A549 (cell line): ENCODE data around the gene GLT6D1. TPM values are rescaled to one million over a fixed set of nuclear protein-coding genes. Genes with fewer than 3 reads are reported as not detected.

Experiments used
- ATAC-seq, 2 experiments: fragments of 200-7000 bp in 1 of 2; fragments of >200 bp in 1 of 2; cut with Nextera tagmentation in 1 of 2; cut with Tn5 transposase in 1 of 2; 3 replicates each; pipeline versions ENCODE4 v1.8.0 to v1.9.1; 2018 to 2020; ENCODE audit warnings: mild to moderate bottlenecking in 1 of 2, moderate library complexity in 1 of 2
- CTCF ChIA-PET: fragments of 300-600 bp; sonication (Branson Sonifier 250); formaldehyde crosslinking; extraction: SDS; loops from one replicate; lab custom pipeline; 2021; ENCODE audit warnings: antibody characterized with exemption, inconsistent platforms; lab: Yijun Ruan, JAX
- POLR2A ChIA-PET: fragments of 350-600 bp; formaldehyde crosslinking; extraction: SDS; loops from one replicate; lab custom pipeline; 2021; ENCODE audit warnings: antibody characterized with exemption, inconsistent platforms; lab: Yijun Ruan, JAX
- DNase-seq, 2 experiments: peaks; one replicate each; pipeline versions ENCODE4 v3.0.0 to v3.0.0-alpha.2; 2011 to 2016; ENCODE audit warnings: low read depth in 1 of 2, low spot score in 1 of 2
- FAIRE-seq: peaks from 2 replicates; lab custom pipeline; 2011; peaks lifted over from hg19 to GRCh38; lab: Jason Lieb, UNC
- H3K27ac ChIP-seq, 2 experiments: fragments of >200 bp; sonication (Bioruptor Twin); formaldehyde crosslinking; 3 replicates each; pipeline ENCODE4 v1.5.1; 2016 to 2017
- H3K4me1 ChIP-seq: fragments of >200 bp; sonication (Bioruptor Twin); formaldehyde crosslinking; 3 replicates; pipeline ENCODE4 v1.6.1; 2016
- H3K4me2 ChIP-seq: fragments of >200 bp; sonication (Bioruptor Twin); formaldehyde crosslinking; 3 replicates; pipeline ENCODE4 v1.6.1; 2016
- H3K4me3 ChIP-seq: fragments of >200 bp; sonication (Bioruptor Twin); formaldehyde crosslinking; 3 replicates; pipeline ENCODE4 v1.5.1; 2016
- H3K9me3 ChIP-seq: fragments of >200 bp; sonication (Bioruptor Twin); formaldehyde crosslinking; 3 replicates; pipeline ENCODE4 v1.6.1; 2016
- CHD2 ChIP-seq: fragments of 150-350 bp; IDR thresholded peaks from 2 replicates; pipeline ENCODE4 v1.6.1; 2014; ENCODE audit warnings: low read length; ENCODE audit not compliant: partially characterized antibody
- E2F6 ChIP-seq: IDR thresholded peaks from 2 replicates; pipeline ENCODE4 v1.6.1; 2012; ENCODE audit warnings: low read depth, borderline replicate concordance
- ELK1 ChIP-seq: fragments of 150-350 bp; IDR thresholded peaks from 2 replicates; pipeline ENCODE4 v1.6.1; 2014; ENCODE audit warnings: low read depth, mild to moderate bottlenecking, low read length
- HDAC2 ChIP-seq: fragments of 200-600 bp; sonication (generic); IDR thresholded peaks from 2 replicates; pipeline ENCODE4 v1.6.1; 2016
- HEYL ChIP-seq: fragments of 250-450 bp; sonication (Bioruptor Pico); IDR thresholded peaks from 2 replicates; pipeline ENCODE4 v1.8.0; 2021; ENCODE audit warnings: mild to moderate bottlenecking, moderate library complexity
- HMGXB4 ChIP-seq: fragments of 250-450 bp; sonication (Bioruptor Pico); IDR thresholded peaks from 2 replicates; pipeline ENCODE4 v1.5.0; 2021; ENCODE audit warnings: mild to moderate bottlenecking, moderate library complexity, borderline replicate concordance
- HOXB5 ChIP-seq: fragments of 250-450 bp; sonication (Bioruptor Pico); IDR thresholded peaks from 2 replicates; pipeline ENCODE4 v1.5.0; 2020; ENCODE audit warnings: mild to moderate bottlenecking, moderate library complexity
- JUNB ChIP-seq: fragments of >200 bp; sonication (Bioruptor Twin); formaldehyde crosslinking; IDR thresholded peaks from 2 replicates; pipeline ENCODE4 v1.6.1; 2016
- KDM5A ChIP-seq: fragments of 200-600 bp; sonication (generic); IDR thresholded peaks from 2 replicates; pipeline ENCODE4 v1.6.1; 2016; ENCODE audit warnings: antibody characterized with exemption, mild to moderate bottlenecking
- MAFK ChIP-seq: fragments of 450-650 bp; IDR thresholded peaks from 2 replicates; pipeline ENCODE4 v1.6.1; 2014; ENCODE audit not compliant: partially characterized antibody
- MAZ ChIP-seq: fragments of 150-350 bp; IDR thresholded peaks from 2 replicates; pipeline ENCODE4 v1.6.1; 2014; ENCODE audit warnings: antibody characterized with exemption, low read depth, low read length, borderline replicate concordance
- NFE2L2 ChIP-seq: fragments of 150-350 bp; conservative IDR thresholded peaks from 2 replicates; pipeline ENCODE4 v1.6.1; 2014; ENCODE audit warnings: low read length
- NR3C1 ChIP-seq: fragments of >200 bp; sonication (Bioruptor Twin); formaldehyde crosslinking; IDR thresholded peaks from 3 replicates; pipeline ENCODE4 v1.6.1; 2017
- PHF8 ChIP-seq: fragments of 200-600 bp; sonication (generic); IDR thresholded peaks from 2 replicates; pipeline ENCODE4 v1.6.1; 2016; ENCODE audit warnings: low read depth, mild to moderate bottlenecking, antibody characterized with exemption, moderate library complexity, borderline replicate concordance
- POLR2AphosphoS2 ChIP-seq: conservative IDR thresholded peaks from 2 replicates; pipeline ENCODE4 v1.6.1; 2012; ENCODE audit warnings: low read length, improper control_type of control experiment, inconsistent platforms
- RCOR1 ChIP-seq: fragments of 150-350 bp; IDR thresholded peaks from 2 replicates; pipeline ENCODE4 v1.6.1; 2014; ENCODE audit warnings: antibody characterized with exemption, low read length, low read depth
- SMC3 ChIP-seq: fragments of >200 bp; sonication (Bioruptor Twin); formaldehyde crosslinking; IDR thresholded peaks from 3 replicates; pipeline ENCODE4 v1.6.1; 2018; ENCODE audit warnings: inconsistent platforms
- ZC3H11A ChIP-seq: fragments of 450-650 bp; IDR thresholded peaks from 2 replicates; pipeline ENCODE4 v1.6.1; 2014; ENCODE audit warnings: antibody characterized with exemption, mild to moderate bottlenecking
- WGBS: methylation state at CpG from one replicate; pipeline ENCODE4 v1.1.6; 2017; ENCODE audit errors: missing lambda C conversion rate; 5-methylcytosine and 5-hydroxymethylcytosine counted together
- polyA plus RNA-seq, 4 experiments: library from polyadenylated mRNA; depleted of rRNA in 3 of 4; stranded (reverse); fragments of >200 nt; fragmentation: RNase III in 1 of 4; extraction: RNeasy Plus Mini Kit Qiagen cat#74134 plus additional on column Dnase treatment in 1 of 4; gene quantifications; 2 replicates in 3 of 4; 3 replicates in 1 of 4; pipeline ENCODE4 v1.2.3, GENCODE V29; 2011 to 2017

Gene GLT6D1
- polyA plus RNA-seq, 2 of the 4 experiments (the other 2 are of a cell fraction), result not detected

- no peak overlapping the region for H3K4me3 ChIP-seq
- FAIRE-seq (no peak), ATAC-seq (no peak), DNase-seq (no peak)
- 0 out of 3 replicates have a peak, but pooled peaks cover 5% of the 10 kb centered on the region for H3K4me1 ChIP-seq
- H3K9me3 ChIP-seq, result no peaks in the 10 kb centered on the region
- POLR2A ChIA-PET, result no interaction called here
- H3K4me2 ChIP-seq, result no peak overlapping the region
- H3K27ac ChIP-seq, result no peak overlapping the region; a peak in 1 of 6 replicates
- 30% methylated on average over 2 of the region's 5 CpGs for WGBS
- CTCF ChIA-PET, result no interaction called here
- TF ChIP-seq MAZ (no peak), HDAC2 (no peak), JUNB (no peak), RCOR1 (no peak), NFE2L2 (no peak), NR3C1 (no peak), PHF8 (no peak), HEYL (no peak), ELK1 (no peak), CHD2 (no peak), KDM5A (no peak)
These were observed 41.8 kb upstream of the GLT6D1 start for GRCh38 chr9:135681161-135681560.

- no peak for TF ChIP-seq NFE2L2
- TF ChIP-seq MAFK, result no peak
- TF ChIP-seq POLR2AphosphoS2, result no peak
- no peak for TF ChIP-seq HOXB5 (CRISPR knock-in tag)
- no peak for TF ChIP-seq ZC3H11A
- no peak overlapping the region for H3K4me3 ChIP-seq
- FAIRE-seq (no peak), DNase-seq (no peak), ATAC-seq (peak; percentile 30 to 35; a peak in 2 of 6 replicates)
- CTCF ChIA-PET, result interaction anchor here (0.6 kb wide), 1 partner anchor 10 kb away, joined by 3 read pairs; no protein-coding TSS in a partner anchor
- 0 out of 3 replicates have a peak, but pooled peaks cover 5% of the 10 kb centered on the region for H3K4me1 ChIP-seq
- 20% methylated on average over 14 of the region's 16 CpGs for WGBS
- no peaks in the 10 kb centered on the region for H3K9me3 ChIP-seq
- POLR2A ChIA-PET, result no interaction called here
- peak overlapping the region; percentile 45; the same call in 2 of the 3 replicates for H3K4me2 ChIP-seq
- H3K27ac ChIP-seq, result peak overlapping the region in 1 of 2 experiments; percentile 19; a peak in 1 of 6 replicates
These were observed 40.7 kb upstream of the GLT6D1 start for GRCh38 chr9:135680056-135680455.

GRCh38 chr9:135678236-135679017, 39.1 kb upstream of the GLT6D1 start:
- POLR2A ChIA-PET, result no interaction called here
- WGBS, result 83% methylated on average over 11 of the region's 20 CpGs
- FAIRE-seq, result no peak
- Histone ChIP-seq H3K4me2 (no peak overlapping the region), H3K27ac (no peak overlapping the region), H3K4me3 (no peak overlapping the region), H3K9me3 (no peaks in the 10 kb centered on the region), H3K4me1 (0 out of 3 replicates have a peak, but pooled peaks cover 5% of the 10 kb centered on the region)
- no peak for TF ChIP-seq SMC3
- TF ChIP-seq E2F6, result no peak
- TF ChIP-seq CHD2, result no peak
- TF ChIP-seq HMGXB4 (CRISPR knock-in tag), result no peak
- TF ChIP-seq MAFK, result no peak
- no peak for DNase-seq
- CTCF ChIA-PET, result no interaction called here
- no peak for ATAC-seq
